Stomach (tissue), 9 donors: ENCODE results near the gene PLIN1. TPM values are rescaled to one million over a fixed set of nuclear protein-coding genes. Genes with fewer than 3 reads are reported as not detected.

Experiments
- DNase-seq, 2 donors: peaks; one replicate each; pipeline versions ENCODE4 v3.0.0 to v3.0.0-alpha.2; 2013 to 2019
- H3K27ac ChIP-seq, 5 donors: fragments of 200-600 bp in 4 of 5; sonication (generic) in 4 of 5; one replicate each; pipeline ENCODE4 v1.5.1; 2013 to 2019; ENCODE audit warnings: mild to moderate bottlenecking in 1 of 5, moderate library complexity in 1 of 5
- H3K27me3 ChIP-seq, 3 donors: fragments of 200-600 bp; sonication (generic); one replicate each; pipeline ENCODE4 v1.5.1; 2017 to 2019; ENCODE audit warnings: mixed run types in 1 of 3
- H3K36me3 ChIP-seq, 4 donors: fragments of 200-600 bp; sonication (generic); 1 replicate in 3 of 4; 2 replicates in 1 of 4; pipeline ENCODE4 v1.5.1; 2016 to 2019
- H3K4me1 ChIP-seq, 4 donors: fragments of 200-600 bp; sonication (generic); one replicate each; pipeline ENCODE4 v1.5.1; 2016 to 2019
- H3K4me3 ChIP-seq, 4 donors: fragments of 200-600 bp; sonication (generic) in 3 of 4; one replicate each; pipeline ENCODE4 v1.5.1; 2016 to 2019; ENCODE audit warnings: mild to moderate bottlenecking in 1 of 4
- H3K9me3 ChIP-seq, 4 donors: fragments of 200-600 bp; sonication (generic); one replicate each; pipeline ENCODE4 v1.5.1; 2016 to 2019
- CTCF ChIP-seq, 7 experiments: fragments of 450-650 bp in 4 of 7; fragments of 200-600 bp in 3 of 7; sonication (generic) in 3 of 7; IDR thresholded peaks; one replicate each; pipeline ENCODE4 v1.5.1; 2016 to 2019; ENCODE audit warnings: antibody characterized with exemption in 7 of 7, control low read depth in 2 of 7, mild to moderate bottlenecking in 1 of 7
- EP300 ChIP-seq: sonication (generic); formaldehyde crosslinking; IDR thresholded peaks from one replicate; pipeline ENCODE4 v1.6.1; 2017; ENCODE audit warnings: antibody characterized with exemption
- POLR2A ChIP-seq, 4 donors: fragments of 450-650 bp; IDR thresholded peaks; one replicate each; pipeline ENCODE4 v1.6.1; 2016; ENCODE audit warnings: antibody characterized with exemption in 4 of 4, control low read depth in 2 of 4, mild to moderate bottlenecking in 1 of 4, moderate library complexity in 1 of 4
- POLR2AphosphoS5 ChIP-seq, 3 donors: sonication (generic); formaldehyde crosslinking; IDR thresholded peaks; one replicate each; pipeline ENCODE4 v1.6.1; 2016; ENCODE audit warnings: antibody characterized with exemption in 3 of 3
- WGBS, 5 donors: extraction: QIAGEN DNeasy Blood & Tissue Kit in 3 of 5; methylation state at CpG; one replicate each; pipeline versions ENCODE4 v1.1.5 to v1.1.7; 2013 to 2018; 5-methylcytosine and 5-hydroxymethylcytosine counted together
- intact Hi-C: fragments of 100-400 bp; cut with DNase I; formaldehyde crosslinking; loops from one replicate; pipeline ENCODE4 v1.15.1; 2023; ENCODE audit warnings: low total_unique reads
- polyA plus RNA-seq, 3 donors: library from polyadenylated mRNA; stranded (reverse); fragments of 200-250 nt; gene quantifications; one replicate each; pipeline ENCODE4 v1.2.3, GENCODE V29; 2013
- total RNA-seq, 5 donors: library from RNA; depleted of rRNA; stranded (reverse); fragments of >200 nt; gene quantifications; one replicate each; pipeline versions ENCODE4 v1.1.0 to v1.2.3, GENCODE V29; 2014 to 2016
- donor health status: healthy with polysubstance abuse.
- donor health status: Bipolar disorder and iron deficiency.
- donor health status: healthy.

Gene PLIN1
- total and polyA plus RNA-seq, 8 donors = 0.12 to 7.6 (median 3.4) TPM

- TF ChIP-seq EP300 (no peak), POLR2A (IDR thresholded peaks at IDR 0.05) (no peak), POLR2AphosphoS5 (IDR thresholded peaks at IDR 0.05) (peak in 1 of 3 donors; percentile 9), CTCF (IDR thresholded peaks at IDR 0.05) (peak in 5 of 7 experiments; percentile 78 to 86 (median 83))
- intact Hi-C loops = loop anchor here (10.0 kb wide), 1 partner anchor 97 kb away; no protein-coding TSS in a partner anchor
- Histone ChIP-seq H3K27me3 (no peaks in the 10 kb centered on the region), H3K9me3 (no peaks in the 10 kb centered on the region), H3K4me1 (peaks cover 0 to 9% (median 7%) of the 10 kb centered on the region in 4 donors), H3K36me3 (peaks cover 0 to 36% (median 5%) of the 10 kb centered on the region in 4 donors), H3K4me3 (no peak overlapping the region), H3K27ac (no peak overlapping the region)
- peak; percentile 86 to 88 for DNase-seq
- WGBS, 5 donors = 46 to 61% (median 51%) methylated on average over 19 to 25 of the region's 25 CpGs
Observed at GRCh38 chr15:89647191-89647851, 31.8 kb downstream of the PLIN1 start.

- intact Hi-C loops = loop anchor here (10.0 kb wide), 1 partner anchor 98 kb away; no protein-coding TSS in a partner anchor
- H3K4me1 ChIP-seq = peaks cover 0 to 9% (median 7%) of the 10 kb centered on the region in 4 donors
- TF ChIP-seq POLR2A (IDR thresholded peaks at IDR 0.05) = no peak
- DNase-seq = no peak
- WGBS, 5 donors = 72 to 81% (median 76%) methylated on average over 19 to 22 of the region's 22 CpGs
- no peaks in the 10 kb centered on the region for H3K27me3 ChIP-seq
- H3K4me3 ChIP-seq = no peak overlapping the region
- peaks cover 0 to 43% (median 11%) of the 10 kb centered on the region in 4 donors for H3K36me3 ChIP-seq
- no peaks in the 10 kb centered on the region for H3K9me3 ChIP-seq
- no peak overlapping the region for H3K27ac ChIP-seq
Observed at GRCh38 chr15:89646416-89647141, 32.6 kb downstream of the PLIN1 start.

GRCh38 chr15:89645680-89646079 is 33.5 kb downstream of the PLIN1 start:
- 89 to 97% (median 93%) methylated on average over 3 to 8 of the region's 8 CpGs for WGBS, 5 donors

GRCh38 chr15:89642106-89642505 is 37.1 kb downstream of the PLIN1 start:
- peak in 1 of 2 donors; percentile 13 for DNase-seq
- no peaks in the 10 kb centered on the region for H3K27me3 ChIP-seq
- H3K4me1 ChIP-seq = peaks cover 0 to 4% (median 2%) of the 10 kb centered on the region in 4 donors
- intact Hi-C loops = loop anchor here (5.0 to 10.0 kb wide), 2 partner anchors 55 to 103 kb away; no protein-coding TSS in a partner anchor
- H3K9me3 ChIP-seq = no peaks in the 10 kb centered on the region
- peaks cover 0 to 42% (median 14%) of the 10 kb centered on the region in 4 donors for H3K36me3 ChIP-seq
- 92 to 96% (median 94%) methylated on average over 11 to 16 of the region's 16 CpGs for WGBS, 5 donors
- H3K4me3 ChIP-seq = no peak overlapping the region
- TF ChIP-seq EP300 (no peak), POLR2A (IDR thresholded peaks at IDR 0.05) (no peak), CTCF (IDR thresholded peaks at IDR 0.05) (no peak), POLR2AphosphoS5 (IDR thresholded peaks at IDR 0.05) (no peak)
- H3K27ac ChIP-seq = no peak overlapping the region

More at GRCh38 chr15:89645680-89646079, 33.5 kb downstream of the PLIN1 start:
- Histone ChIP-seq H3K4me1 (peaks cover 0 to 9% (median 7%) of the 10 kb centered on the region in 4 donors), H3K27me3 (no peaks in the 10 kb centered on the region), H3K4me3 (no peak overlapping the region), H3K27ac (no peak overlapping the region), H3K36me3 (peaks cover 0 to 48% (median 15%) of the 10 kb centered on the region in 4 donors), H3K9me3 (no peaks in the 10 kb centered on the region)
- no peak for TF ChIP-seq POLR2AphosphoS5 (IDR thresholded peaks at IDR 0.05)
- TF ChIP-seq POLR2A (IDR thresholded peaks at IDR 0.05) = no peak
- TF ChIP-seq EP300 = no peak
- no peak for TF ChIP-seq CTCF (IDR thresholded peaks at IDR 0.05)
- DNase-seq = no peak
- intact Hi-C loops = loop anchor here (10.0 kb wide), 1 partner anchor 99 kb away; no protein-coding TSS in a partner anchor
